ENCODE data around the gene CTNNA2. TPM values are rescaled to one million over a fixed set of nuclear protein-coding genes. Genes with fewer than 3 reads are reported as not detected.

Gene CTNNA2
- total and polyA plus RNA-seq, 2 of the 8 experiments (the other 6 are each of a cell fraction or from before 2014, with no cell fraction given) = 3.9 to 9.0 TPM

DNA sequence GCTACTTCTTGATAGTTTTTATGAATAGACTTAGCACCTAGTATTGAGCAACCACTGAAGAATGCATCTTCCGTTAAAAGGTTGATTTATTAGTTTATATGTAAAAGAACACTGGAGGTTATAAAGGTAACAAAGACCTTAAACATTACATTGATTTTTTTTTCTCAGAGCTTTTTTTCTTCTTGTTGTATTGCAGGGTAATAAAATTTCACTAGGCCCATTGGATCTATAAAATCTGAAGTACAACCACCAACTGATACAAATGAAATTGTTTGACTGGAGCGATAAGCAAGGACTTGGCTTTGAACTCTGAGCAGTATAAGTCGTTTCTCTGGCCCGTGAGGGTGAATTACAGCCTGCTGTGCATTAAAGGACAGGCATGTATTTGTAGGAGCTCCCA is 447.7 kb downstream of the CTNNA2 start (continued):
- no peak for TF ChIP-seq CHD7 (IDR thresholded peaks at IDR 0.05; ENCODE audit: insufficient replicate concordance, low read length)

Measured in H1 (cell line).